Keratinocyte (primary cell): ENCODE measurements around the gene DST. TPM values are rescaled to one million over a fixed set of nuclear protein-coding genes. Genes with fewer than 3 reads are reported as not detected.

Source experiments
- DNase-seq: peaks from one replicate; pipeline ENCODE4 v3.0.0-alpha.2; 2011; ENCODE audit warnings: low read depth, missing footprints, low spot score
- FAIRE-seq: peaks from 2 replicates; lab custom pipeline; 2011; peaks lifted over from hg19 to GRCh38; lab: Jason Lieb, UNC
- H2AFZ ChIP-seq: 2 replicates; pipeline ENCODE4 v1.6.0; 2012; ENCODE audit warnings: low read length, control low read depth, inconsistent platforms; ENCODE audit not compliant: control insufficient read depth
- H3K27ac ChIP-seq: 2 replicates; pipeline ENCODE4 v1.5.1; 2011; ENCODE audit warnings: low read length; ENCODE audit not compliant: control insufficient read depth, insufficient read depth
- H3K27me3 ChIP-seq: 3 replicates; pipeline ENCODE4 v1.6.0; 2011; ENCODE audit warnings: low read length; ENCODE audit not compliant: control insufficient read depth, insufficient read depth; ENCODE audit errors: extremely low read depth
- H3K36me3 ChIP-seq, 2 experiments: 2 replicates in 1 of 2; 3 replicates in 1 of 2; pipeline ENCODE4 v1.5.1; 2011; ENCODE audit warnings: low read length in 2 of 2, mild to moderate bottlenecking in 1 of 2; ENCODE audit not compliant: control insufficient read depth in 2 of 2, insufficient read depth in 2 of 2; ENCODE audit errors: extremely low read depth in 1 of 2
- H3K4me1 ChIP-seq: 3 replicates; pipeline ENCODE4 v1.5.1; 2011; ENCODE audit warnings: low read length; ENCODE audit not compliant: control insufficient read depth, insufficient read depth; ENCODE audit errors: extremely low read depth
- H3K4me2 ChIP-seq: 3 replicates; pipeline ENCODE4 v1.6.0; 2011; ENCODE audit warnings: low read depth, low read length; ENCODE audit not compliant: control insufficient read depth, insufficient read depth; ENCODE audit errors: extremely low read depth
- H3K4me3 ChIP-seq, 3 experiments: fragments of 200-600 bp in 1 of 3; sonication (generic) in 1 of 3; 2 replicates in 2 of 3; 3 replicates in 1 of 3; pipeline ENCODE4 v1.5.1; 2011 to 2016; ENCODE audit warnings: low read length in 3 of 3, mild to moderate bottlenecking in 3 of 3, control low read depth in 2 of 3, inconsistent platforms in 1 of 3, low read depth in 1 of 3, mixed read lengths in 1 of 3, mixed run types in 1 of 3, moderate library complexity in 1 of 3; ENCODE audit not compliant: control insufficient read depth in 2 of 3, insufficient read depth in 2 of 3; ENCODE audit errors: extremely low read depth in 1 of 3
- H3K79me2 ChIP-seq: 2 replicates; pipeline ENCODE4 v1.6.0; 2012; ENCODE audit warnings: low read length; ENCODE audit not compliant: control insufficient read depth, insufficient read depth
- H3K9ac ChIP-seq: 3 replicates; pipeline ENCODE4 v1.6.0; 2011; ENCODE audit warnings: low read length; ENCODE audit not compliant: control insufficient read depth, insufficient read depth; ENCODE audit errors: extremely low read depth
- H3K9me1 ChIP-seq: 3 replicates; pipeline ENCODE4 v1.6.0; 2011; ENCODE audit warnings: low read length; ENCODE audit not compliant: control insufficient read depth, insufficient read depth; ENCODE audit errors: extremely low read depth
- H3K9me3 ChIP-seq: 2 replicates; pipeline ENCODE4 v1.5.1; 2012; ENCODE audit warnings: low read depth, low read length; ENCODE audit not compliant: control insufficient read depth
- H4K20me1 ChIP-seq: 3 replicates; pipeline ENCODE4 v1.6.0; 2011; ENCODE audit warnings: low read length; ENCODE audit not compliant: control insufficient read depth, insufficient read depth; ENCODE audit errors: extremely low read depth
- EZH2 ChIP-seq: IDR thresholded peaks from one replicate; pipeline ENCODE4 v1.6.1; 2012; ENCODE audit warnings: inconsistent platforms, mild to moderate bottlenecking, low read length, moderate library complexity
- dilution Hi-C: fragments of 300-500 bp; cut with MboI; formaldehyde crosslinking; loops from one replicate; pipeline ENCODE4 v1.7.0; 2020; ENCODE audit warnings: low sequenced_read_pairs; ENCODE audit not compliant: extremely low pct_ligation_motif_present
- polyA plus RNA-seq, 5 experiments: library from polyadenylated mRNA; depleted of rRNA in 3 of 5; stranded (reverse) in 3 of 5; stranded (forward) in 1 of 5; unstranded in 1 of 5; fragments of >200 nt; gene quantifications; 1 replicate in 1 of 5; 2 replicates in 3 of 5; 3 replicates in 1 of 5; pipeline versions ENCODE4 v1.2.1 to v1.2.3, GENCODE V29; 2011 to 2012; ENCODE audit warnings: missing spikeins in 2 of 5, low read depth in 1 of 5, low replicate concordance in 1 of 5
- TF ChIP-seq, protein P1 (sequence below), 3 experiments: IDR thresholded peaks in 1 of 3; conservative IDR thresholded peaks in 1 of 3; optimal IDR thresholded peaks in 1 of 3; 2 replicates in 2 of 3; 3 replicates in 1 of 3; pipeline versions ENCODE3 to v1.5.1; 2011; ENCODE audit warnings: low read length in 3 of 3, mild to moderate bottlenecking in 3 of 3, moderate library complexity in 2 of 3, control low read depth in 1 of 3, inconsistent platforms in 1 of 3; ENCODE audit not compliant: insufficient read depth in 2 of 3; ENCODE audit errors: extremely low read depth in 1 of 3

Gene DST
- polyA plus RNA-seq, 1 donor (not counting 4 experiments of a cell fraction or from before 2014, with no cell fraction given) = 455 TPM

DNA sequence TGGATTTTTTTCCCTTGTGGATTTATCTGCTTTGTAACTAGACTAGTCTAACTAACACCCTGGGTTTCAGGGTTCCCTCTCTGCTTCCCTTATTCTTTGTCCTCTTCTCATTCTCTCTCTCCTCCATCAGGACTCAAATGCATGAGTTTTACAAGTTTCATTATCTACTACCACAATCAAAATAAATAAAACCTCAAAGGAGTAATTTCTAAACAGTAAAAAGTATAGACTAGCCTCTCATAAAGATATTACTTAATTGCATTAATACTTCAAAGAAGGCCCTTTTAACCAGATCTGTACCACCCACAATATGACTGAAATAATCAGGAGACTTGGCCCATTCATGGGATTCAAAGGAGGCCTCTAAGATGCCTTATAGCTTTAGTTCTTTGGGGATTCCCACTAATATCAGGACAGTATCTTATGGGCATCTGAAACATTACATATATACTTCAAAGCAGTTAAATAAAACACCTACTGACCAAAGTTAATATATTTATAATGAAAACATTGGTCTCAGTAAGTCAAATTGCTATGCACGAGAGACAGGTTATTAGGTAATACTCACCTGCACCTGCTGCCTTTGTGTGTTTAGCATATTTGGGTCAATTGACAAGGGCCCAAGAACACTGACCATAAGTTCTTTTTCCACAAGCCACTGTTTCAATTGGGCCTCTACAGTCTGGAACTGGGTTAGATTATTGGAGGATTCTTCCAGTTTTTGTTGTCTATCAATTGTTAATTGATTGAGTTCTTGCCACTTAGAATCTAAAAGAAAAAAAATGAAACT lies 85.7 kb downstream of the DST start:
- no peaks in the 10 kb centered on the region for H3K9me1 ChIP-seq
- H3K27ac ChIP-seq = no peak overlapping the region
- H3K9me3 ChIP-seq = no peaks in the 10 kb centered on the region
- H3K4me2 ChIP-seq = no peak overlapping the region
- no peak for FAIRE-seq
- no peaks in the 10 kb centered on the region for H3K79me2 ChIP-seq
- H3K27me3 ChIP-seq = no peaks in the 10 kb centered on the region
- no peak overlapping the region for H3K9ac ChIP-seq
- no peak for DNase-seq
- H3K36me3 ChIP-seq = peaks cover 3 to 5% of the 10 kb centered on the region in 2 experiments
- TF ChIP-seq, protein P1, sequence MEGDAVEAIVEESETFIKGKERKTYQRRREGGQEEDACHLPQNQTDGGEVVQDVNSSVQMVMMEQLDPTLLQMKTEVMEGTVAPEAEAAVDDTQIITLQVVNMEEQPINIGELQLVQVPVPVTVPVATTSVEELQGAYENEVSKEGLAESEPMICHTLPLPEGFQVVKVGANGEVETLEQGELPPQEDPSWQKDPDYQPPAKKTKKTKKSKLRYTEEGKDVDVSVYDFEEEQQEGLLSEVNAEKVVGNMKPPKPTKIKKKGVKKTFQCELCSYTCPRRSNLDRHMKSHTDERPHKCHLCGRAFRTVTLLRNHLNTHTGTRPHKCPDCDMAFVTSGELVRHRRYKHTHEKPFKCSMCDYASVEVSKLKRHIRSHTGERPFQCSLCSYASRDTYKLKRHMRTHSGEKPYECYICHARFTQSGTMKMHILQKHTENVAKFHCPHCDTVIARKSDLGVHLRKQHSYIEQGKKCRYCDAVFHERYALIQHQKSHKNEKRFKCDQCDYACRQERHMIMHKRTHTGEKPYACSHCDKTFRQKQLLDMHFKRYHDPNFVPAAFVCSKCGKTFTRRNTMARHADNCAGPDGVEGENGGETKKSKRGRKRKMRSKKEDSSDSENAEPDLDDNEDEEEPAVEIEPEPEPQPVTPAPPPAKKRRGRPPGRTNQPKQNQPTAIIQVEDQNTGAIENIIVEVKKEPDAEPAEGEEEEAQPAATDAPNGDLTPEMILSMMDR (optimal IDR thresholded peaks at IDR 0.05 in 1 of 3, IDR thresholded peaks at IDR 0.05 in 1 of 3, conservative IDR thresholded peaks at IDR 0.05 in 1 of 3; ENCODE audit: extremely low read depth in 1 of 3, insufficient read depth in 2 of 3, low read length in 3 of 3) = no peak
- TF ChIP-seq EZH2 = no peak
- H3K4me1 ChIP-seq = no peaks in the 10 kb centered on the region
- H2AFZ ChIP-seq = no peak overlapping the region
- dilution Hi-C loops = no loop called here
- H4K20me1 ChIP-seq = no peaks in the 10 kb centered on the region
- no peak overlapping the region for H3K4me3 ChIP-seq

DNA sequence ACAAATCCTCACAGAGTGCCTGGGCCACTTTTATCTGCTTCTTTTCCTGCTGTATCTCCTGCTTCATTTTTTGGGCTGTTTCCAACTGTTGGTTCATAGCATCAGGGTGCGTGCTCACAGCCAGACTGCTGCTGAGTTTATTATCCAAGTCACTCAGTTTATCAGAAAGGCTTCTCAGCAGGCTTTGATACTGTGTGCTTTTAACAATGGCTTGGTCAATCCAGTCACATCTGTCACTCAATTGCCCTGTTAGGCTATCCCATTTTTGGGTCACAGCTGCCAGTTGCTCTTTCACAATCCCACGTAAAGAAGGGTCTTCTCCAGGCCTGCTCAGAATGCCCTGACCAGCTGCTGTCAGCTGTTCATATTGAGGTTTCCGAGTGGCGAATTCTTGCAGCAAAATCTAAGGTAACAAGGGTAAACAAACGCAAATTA lies 87.2 kb downstream of the DST start:
- Histone ChIP-seq H3K4me1 (no peaks in the 10 kb centered on the region), H2AFZ (no peak overlapping the region), H3K9me3 (no peaks in the 10 kb centered on the region), H3K27me3 (no peaks in the 10 kb centered on the region), H4K20me1 (no peaks in the 10 kb centered on the region), H3K79me2 (no peaks in the 10 kb centered on the region), H3K27ac (no peak overlapping the region), H3K4me2 (no peak overlapping the region), H3K36me3 (peaks cover 4 to 6% of the 10 kb centered on the region in 2 experiments), H3K4me3 (no peak overlapping the region), H3K9ac (no peak overlapping the region), H3K9me1 (no peaks in the 10 kb centered on the region)
- TF ChIP-seq, protein P1 (optimal IDR thresholded peaks at IDR 0.05 in 1 of 3, IDR thresholded peaks at IDR 0.05 in 1 of 3, conservative IDR thresholded peaks at IDR 0.05 in 1 of 3; ENCODE audit: extremely low read depth in 1 of 3, insufficient read depth in 2 of 3, low read length in 3 of 3) = no peak
- no peak for TF ChIP-seq EZH2
- FAIRE-seq = no peak
- no peak for DNase-seq
- dilution Hi-C loops = no loop called here
